GM12801 (cell line): Measurements from ENCODE around the gene TRIM8.

Experiments
- CTCF ChIP-seq: IDR thresholded peaks from one replicate; pipeline ENCODE4 v1.5.1; 2011; ENCODE audit warnings: control low read depth; ENCODE audit not compliant: insufficient read length; ENCODE audit errors: extremely low read depth

Gene TRIM8

GRCh38 chr10:102673236-102673818, 29.0 kb downstream of the TRIM8 start:
- TF ChIP-seq CTCF, result no peak

- TF ChIP-seq CTCF, result no peak
Observed at GRCh38 chr10:102673819-102674511, 29.7 kb downstream of the TRIM8 start.

GRCh38 chr10:102674566-102674965, 30.3 kb downstream of the TRIM8 start:
- TF ChIP-seq CTCF, result no peak

- TF ChIP-seq CTCF, result no peak
Observed at GRCh38 chr10:102675011-102675665, 30.9 kb downstream of the TRIM8 start.

GRCh38 chr10:102675666-102676533, 31.6 kb downstream of the TRIM8 start:
- TF ChIP-seq CTCF, result no peak

- TF ChIP-seq CTCF, result no peak
Observed at GRCh38 chr10:102676534-102677315, 32.4 kb downstream of the TRIM8 start.
